SIG-M5 treated with dmso at 0.1 percent for 504 hours (cell line): Measurements from ENCODE around the gene COA8.
"Not testable (repeated sequence)": the region's sequence is repeated elsewhere in the genome, so short reads cannot be mapped to it uniquely, and the experiment has no call there.

Source experiments
- DNase-seq: peaks from one replicate; lab custom pipeline; 2025; ENCODE audit not compliant: unreplicated experiment; lab: John Stamatoyannopoulos, UW

COA8 gene

DNA sequence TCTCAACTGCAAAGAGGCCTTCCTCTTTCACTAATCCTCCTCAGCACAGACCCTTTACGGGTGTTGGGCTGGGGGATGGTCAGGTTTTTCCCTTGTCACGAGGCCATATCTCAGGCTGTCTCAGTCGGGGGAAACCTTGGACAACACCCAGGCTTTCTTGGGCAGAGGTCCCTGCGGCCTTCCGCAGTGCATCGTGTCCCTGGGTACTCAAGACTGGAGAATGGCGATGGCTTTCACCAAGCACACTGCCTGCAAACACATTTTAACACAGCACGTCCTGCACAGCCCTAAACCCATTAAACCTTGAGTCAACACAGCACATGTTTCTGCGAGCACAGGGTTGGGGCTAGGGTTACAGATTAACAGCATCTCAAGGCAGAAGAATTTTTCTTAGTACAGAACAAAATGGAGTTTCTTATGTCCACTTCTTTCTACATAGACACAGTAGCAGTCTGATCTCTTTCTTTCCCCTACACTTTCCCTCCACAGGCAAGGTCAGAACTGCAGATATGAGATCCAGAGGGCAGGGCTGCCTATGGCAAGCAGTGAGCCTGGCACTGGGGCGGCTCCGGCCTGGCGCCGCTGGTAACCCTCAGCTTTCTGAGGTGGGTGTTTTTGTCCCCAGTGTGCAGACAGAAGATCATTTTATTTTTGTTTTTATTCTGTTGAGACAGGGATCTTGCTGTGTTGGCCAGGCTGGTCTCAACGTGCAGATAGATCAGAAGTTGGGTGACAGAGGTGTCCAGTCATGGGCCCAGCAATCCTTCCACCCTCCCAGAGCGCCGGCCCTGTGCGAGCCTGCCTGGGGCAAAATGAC lies 37.1 kb upstream of the COA8 start:
- not testable (repeated sequence) for DNase-seq

DNA sequence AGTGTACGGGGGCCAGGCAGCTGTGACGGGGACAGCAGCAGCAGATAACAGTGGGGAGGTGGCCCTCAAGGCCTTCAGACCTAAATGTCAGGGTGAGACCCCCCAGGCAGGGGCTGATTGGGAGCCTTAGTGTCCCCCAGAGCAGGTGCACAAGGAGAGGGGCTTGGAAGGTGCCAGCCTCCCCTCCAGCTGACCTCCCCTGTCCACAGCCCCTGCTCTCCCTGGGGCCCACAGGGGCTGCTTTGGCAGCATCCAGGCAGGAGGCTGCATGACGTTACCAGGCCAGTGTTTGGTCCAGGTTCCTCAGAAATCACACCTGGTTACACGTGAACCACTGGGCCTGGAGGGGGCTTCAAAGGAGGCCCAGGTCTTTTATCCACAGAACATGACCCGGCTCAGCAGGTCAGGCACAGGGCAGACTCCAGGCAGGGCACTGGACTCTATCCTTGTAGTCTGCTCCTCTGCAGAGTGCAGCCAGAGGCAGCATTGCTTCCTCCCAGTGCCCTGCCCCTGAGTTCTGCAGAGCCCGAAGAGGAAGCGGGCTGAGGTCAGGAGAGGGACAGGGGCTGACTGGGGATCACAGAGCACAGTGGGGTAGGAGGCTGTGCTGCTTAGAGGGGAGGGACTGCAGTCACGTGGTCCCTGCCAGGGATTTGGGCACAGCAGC lies 36.4 kb upstream of the COA8 start:
- DNase-seq, result peak; percentile 23

DNA sequence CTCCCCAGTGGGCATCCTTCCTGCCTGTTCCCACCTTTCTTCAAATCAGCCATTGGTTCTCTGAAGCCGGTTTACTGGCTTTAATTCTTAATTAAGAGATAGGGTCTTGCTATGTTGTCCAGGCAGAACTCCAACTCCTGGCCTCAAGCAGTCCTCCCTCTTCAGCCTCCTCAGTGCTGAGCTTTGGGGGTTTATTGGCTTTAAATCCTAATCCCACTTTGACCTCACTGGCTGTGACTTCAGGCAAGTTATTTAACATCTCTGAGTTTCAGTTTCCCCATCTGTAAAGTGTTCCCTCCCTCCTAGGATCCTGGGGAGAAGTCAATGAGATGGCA lies 35.9 kb upstream of the COA8 start:
- no peak for DNase-seq

DNA sequence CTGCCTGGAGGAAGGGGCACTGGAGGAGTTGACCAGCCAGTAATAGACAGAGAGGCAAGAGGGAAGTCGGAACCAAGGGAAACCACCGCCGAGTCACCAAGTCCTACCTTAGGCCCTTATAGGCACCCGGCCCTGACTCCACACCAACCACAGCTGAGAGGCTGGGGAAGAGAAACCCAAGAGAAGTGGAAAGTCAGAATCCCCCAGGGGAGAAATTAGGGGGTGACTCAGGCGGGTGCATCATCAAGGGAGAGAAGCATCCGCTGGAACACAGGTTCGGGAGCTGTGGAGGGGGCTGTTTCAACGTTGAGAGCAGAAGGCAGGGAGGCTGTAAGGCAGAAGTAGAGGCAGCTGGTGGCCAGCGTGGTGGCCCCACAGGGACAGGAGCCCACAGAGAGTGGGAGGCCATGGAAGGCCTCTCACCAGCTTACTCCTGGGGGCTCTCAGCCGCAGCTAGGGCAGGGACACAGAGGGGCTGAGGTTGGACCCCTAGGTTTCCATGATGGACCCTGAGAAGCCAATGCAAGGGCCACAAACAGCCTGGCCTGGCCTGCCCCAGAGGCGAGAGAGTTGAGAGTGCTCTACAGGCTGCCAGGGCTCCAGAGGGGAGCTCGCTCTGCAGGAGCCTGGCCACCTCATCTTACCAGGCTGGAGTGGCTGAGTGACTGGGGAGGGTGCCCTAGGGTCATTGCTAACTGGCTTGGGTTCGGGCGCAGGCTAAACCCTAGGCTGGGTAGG lies 35.2 kb upstream of the COA8 start:
- peak; percentile 32 for DNase-seq

DNA sequence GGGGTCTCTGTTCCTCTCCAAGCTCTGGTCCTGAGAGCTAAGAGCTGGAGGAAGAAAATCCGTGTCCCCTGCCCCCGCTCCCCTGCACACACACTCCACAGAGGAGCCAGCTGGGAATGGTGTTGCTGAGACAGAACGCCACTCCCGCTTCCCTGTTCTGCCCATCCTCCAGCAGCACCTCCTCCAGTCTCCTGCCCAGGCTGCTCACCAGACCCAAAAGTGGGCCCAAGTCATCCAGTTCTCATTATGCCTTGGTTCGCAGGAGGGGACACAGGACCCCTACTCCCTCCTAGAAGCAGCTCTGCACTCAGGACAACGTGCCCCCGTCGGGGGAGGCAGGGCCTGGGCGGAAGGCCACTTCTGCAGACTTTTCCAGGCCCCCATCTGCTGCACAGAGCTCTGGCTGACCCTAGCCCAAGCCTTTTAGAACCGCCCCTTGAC lies 34.6 kb upstream of the COA8 start:
- DNase-seq, result no peak

DNA sequence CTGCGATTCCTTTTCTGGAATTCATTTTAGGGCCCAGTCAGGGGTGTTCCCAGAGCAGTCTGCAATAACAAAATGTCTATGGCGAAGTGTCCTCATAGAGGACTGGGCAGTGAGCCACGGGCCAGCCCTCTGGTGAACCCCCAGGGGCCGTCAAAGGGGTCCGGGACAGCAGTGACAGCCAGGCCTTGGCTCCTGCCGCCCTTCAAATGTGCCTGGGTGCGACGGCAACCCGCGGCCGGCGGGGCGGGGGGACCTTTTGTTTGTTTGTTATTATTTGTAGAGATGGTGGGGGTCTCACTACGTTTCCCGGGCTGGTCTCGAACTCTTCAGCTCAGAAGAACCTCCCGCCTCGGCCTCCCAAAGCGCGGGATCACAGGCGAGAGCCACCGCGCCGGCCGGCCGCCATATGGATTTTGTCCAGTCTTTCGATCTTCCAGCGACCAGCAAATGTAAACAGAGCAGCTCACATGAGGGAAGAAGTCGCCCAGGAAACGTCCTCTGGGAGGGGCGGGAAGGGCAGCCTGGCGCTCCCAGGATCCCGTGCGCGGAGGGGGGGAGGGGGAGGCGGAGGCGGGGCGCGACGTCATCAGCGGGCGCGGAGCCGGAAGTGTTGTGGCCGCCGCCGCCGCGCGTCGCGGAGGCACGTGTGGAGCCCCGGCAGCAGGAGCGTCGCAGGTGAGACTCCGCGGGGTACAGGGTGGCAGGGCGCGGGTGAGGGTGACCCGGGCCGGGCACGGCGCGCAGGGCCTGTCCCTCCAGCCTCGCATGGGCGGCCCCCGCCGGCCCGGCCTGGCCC lies 34.0 kb upstream of the COA8 start, which contains the start of gene TRMT61A:
Gene TRMT61A (plus strand): TSS at position 610 of the 796 bp plus-strand sequence. CDS start 783 bp downstream, outside the sequence.
- peak; percentile 84 for DNase-seq

DNA sequence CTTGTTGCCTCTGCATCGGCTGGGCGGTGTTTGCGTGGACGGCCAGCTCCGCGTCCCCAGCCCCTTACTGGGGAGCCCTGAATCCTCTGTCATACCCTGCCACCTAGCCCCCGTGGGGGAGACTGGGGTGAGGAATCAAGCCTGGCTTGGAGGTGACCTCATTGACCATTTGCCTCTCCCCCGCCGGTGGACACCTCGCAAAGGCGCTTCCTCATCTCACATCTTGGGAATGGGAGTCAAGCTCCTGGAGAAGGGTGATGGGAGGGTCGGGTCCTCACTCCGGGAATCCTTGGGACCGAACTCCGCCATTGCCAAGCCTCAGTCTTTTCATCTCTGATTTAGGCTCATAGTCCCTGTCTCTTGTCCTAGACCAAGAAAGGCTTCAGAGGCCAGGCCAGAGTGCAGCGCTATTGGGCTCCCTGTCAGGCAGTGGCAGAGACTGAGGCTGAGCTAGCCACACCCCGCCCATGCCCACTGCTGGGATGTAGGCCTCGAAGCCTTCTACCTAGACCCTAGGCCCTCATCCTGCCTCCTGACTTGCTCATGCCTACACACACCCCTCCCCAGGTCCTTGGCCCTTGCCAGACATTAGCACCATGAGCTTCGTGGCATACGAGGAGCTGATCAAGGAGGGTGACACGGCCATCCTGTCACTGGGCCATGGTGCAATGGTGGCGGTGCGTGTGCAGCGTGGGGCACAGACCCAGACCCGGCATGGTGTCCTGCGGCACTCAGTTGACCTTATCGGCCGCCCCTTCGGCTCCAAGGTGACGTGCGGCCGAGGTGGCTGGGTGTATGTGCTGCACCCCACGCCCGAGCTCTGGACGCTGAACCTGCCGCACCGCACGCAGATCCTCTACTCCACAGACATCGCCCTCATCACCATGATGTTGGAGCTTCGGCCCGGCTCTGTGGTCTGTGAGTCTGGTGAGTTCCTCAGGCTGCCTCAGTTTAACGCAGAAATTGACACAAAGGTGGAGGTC lies 33.1 kb upstream of the COA8 start:
- DNase-seq, result no peak

DNA sequence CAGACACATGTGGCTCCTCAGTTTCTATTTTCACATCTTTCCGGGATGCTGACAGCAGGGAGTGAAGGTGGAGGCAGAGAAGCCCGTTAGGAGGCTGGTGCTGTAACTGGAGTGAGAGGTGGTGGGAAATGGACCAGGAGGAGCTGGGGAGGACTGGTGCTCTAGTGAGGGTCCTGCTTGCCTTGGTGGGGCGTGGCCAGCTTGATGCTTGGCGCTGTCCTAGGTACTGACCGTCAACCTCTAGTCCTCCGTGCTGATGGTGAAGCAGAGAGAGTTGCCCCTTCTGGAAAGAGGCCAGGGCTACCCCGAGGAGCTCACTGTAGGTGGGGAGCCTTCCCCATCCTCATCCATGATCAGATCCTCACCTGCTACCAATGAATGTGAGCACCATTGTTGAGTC lies 32.4 kb upstream of the COA8 start:
- no peak for DNase-seq

DNA sequence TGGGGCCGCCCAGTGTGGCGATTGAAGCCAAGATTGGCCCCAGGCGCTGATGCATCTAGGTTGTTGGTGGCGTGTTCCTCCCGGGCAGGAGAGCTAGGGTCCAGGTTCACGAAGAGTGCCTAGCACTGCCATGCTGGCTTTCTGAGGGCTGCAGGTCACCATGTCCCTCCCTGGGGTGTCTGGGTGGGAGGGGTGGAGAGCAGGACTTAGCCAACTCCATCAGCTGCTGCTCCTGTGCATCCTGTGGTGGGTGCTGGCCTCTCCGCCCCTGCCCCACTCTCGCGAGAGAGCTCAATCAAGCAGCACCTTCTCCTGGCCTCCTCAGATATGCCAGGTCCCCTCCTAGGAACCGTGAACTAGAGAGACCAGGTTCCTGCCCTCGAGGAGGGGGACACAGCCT lies 31.9 kb upstream of the COA8 start:
- no peak for DNase-seq

DNA sequence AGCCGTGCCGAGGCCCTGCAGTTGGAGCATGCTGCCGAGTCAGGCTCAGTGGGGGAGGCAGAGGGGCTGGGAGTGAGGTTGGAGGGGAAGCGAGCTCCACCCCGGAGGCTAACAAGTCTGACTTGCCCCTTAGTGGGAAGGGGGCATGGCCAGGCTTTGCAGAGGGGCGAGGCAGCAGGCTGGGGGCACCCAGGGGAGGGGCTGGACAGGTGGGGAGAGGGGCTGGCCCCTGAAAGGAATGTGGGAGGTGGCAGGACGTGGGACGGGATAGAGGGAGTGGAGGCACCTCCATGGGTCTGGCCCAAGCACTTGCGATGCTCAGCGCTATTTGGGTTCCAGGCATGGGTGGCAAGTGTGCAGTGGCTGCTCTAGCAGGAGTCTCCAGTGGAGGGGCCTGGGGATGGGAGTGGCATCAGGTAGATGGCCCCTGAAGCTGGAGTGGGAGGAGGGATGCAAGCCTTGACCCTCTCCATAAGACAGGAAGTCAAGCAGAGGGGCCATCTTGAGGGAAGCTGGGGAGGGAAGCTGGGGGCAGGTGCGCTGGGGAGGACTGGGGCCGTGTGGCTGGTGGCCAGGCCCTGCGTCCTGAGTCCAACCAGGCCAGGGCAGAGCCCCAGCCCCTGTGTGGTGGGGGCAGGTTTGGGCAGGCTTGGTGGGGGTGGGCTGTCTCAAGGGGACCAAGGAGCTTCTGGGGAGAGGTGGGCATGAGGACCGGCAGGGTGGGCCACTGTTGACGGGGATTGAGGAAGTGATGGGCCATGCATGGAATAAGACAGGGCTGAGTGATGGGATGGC lies 31.1 kb upstream of the COA8 start:
- no peak for DNase-seq

DNA sequence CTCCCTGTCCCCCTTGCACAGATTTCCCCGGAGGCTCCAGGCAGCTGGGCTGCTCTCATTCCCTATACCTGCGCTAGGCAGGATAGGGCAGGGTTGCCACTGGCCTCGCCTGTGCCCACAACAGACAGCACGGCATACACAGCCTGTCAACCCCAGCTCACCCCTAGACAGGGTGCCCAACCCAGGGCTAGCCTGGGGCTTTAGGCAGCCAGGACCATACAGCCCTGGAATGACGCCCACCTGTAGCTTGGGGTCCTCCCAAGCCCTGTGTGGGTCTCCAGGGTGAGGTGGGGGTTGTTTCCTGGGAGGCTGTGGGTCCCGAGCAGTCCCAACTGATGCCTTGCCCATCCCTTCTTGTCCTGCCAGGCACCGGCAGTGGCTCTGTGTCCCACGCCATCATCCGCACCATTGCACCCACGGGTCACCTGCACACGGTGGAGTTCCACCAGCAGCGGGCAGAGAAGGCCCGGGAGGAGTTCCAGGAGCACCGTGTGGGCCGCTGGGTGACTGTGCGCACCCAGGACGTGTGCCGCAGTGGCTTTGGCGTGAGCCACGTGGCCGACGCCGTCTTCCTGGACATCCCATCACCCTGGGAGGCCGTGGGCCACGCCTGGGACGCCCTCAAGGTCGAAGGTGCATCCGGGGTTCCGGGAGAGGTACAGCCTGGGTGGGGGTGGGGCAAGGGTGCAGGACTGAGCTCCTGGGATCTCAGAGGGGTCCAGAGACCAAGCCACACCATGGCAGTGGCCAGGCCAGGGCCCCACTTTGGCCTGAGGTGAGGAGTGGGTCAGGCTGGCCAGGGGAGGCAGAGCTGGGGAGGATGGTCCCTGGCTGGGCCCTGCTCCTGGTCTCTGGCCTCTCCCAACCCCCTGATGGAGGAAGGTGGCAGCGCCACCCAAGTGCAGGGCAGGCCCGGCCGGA lies 30.3 kb upstream of the COA8 start:
- no peak for DNase-seq

DNA sequence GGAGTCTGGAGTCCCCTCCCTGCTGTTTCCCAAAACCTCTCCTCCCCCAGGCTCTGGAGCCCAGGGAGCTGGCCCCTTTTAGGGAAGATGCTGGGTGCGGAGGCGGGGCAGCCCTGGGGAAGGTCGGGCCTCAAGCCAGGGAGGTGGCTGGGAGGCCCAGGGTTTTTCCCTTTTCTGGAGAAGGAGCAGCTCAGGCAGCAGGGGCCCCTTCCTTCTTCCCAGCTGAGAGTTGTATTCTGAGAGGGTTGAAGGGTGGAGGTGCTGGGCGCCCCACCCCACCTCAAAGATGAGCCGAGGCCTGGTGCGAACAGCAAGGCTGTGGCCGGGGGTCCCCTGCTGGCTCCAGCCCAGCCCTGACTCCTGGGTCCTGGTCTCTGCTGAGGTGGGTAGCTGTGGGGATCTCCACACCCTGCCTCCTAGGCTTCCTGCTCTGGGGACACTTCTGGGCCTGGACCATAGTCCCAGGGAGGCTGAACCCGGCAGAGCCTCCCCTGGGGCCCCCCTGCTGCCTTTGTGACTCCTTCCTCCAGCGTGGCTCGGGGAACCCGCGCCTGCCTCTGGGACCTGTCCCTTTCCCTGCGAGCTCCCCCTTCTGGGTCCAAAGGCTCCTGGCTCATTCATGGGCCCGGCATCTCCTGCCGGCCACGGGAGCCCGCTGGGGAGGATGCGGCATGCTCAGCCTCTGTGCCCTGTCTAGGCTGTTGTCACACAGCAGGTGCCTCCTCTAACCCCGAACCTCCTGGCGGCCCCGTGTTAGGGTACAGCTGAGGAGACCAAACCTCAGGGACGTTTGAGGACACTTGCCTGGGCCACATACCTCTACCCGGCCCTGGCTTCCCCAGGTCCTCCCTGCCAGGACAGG lies 29.4 kb upstream of the COA8 start:
- DNase-seq, result no peak

DNA sequence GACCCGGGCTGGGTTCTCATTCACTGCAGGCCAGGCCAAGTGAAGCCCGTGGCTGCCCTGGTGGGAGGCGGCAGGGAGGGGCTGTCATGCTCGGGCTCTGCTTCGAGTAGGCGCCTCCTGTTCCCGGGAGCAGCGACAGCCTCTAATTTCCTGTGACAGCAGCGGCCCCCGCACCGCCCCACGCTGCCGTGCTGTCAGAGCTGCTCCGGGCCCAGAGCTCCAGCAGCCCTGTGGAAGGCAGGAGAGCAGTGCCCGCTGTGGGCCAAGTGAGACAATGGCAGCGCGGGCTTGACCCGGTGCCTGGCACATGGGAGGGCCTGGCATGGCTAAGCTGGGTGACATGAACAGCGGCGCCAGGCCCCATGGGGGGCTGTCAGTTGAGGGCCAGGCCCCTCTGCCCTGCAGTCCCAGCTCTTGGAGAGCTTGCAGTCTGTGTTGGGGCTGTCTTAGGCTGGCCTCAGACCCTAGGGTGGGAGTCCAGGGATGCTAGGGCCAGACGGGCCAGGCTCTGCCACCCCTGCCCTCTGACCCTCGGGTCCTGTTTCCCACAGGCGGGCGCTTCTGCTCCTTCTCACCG lies 28.7 kb upstream of the COA8 start:
- DNase-seq, result no peak

DNA sequence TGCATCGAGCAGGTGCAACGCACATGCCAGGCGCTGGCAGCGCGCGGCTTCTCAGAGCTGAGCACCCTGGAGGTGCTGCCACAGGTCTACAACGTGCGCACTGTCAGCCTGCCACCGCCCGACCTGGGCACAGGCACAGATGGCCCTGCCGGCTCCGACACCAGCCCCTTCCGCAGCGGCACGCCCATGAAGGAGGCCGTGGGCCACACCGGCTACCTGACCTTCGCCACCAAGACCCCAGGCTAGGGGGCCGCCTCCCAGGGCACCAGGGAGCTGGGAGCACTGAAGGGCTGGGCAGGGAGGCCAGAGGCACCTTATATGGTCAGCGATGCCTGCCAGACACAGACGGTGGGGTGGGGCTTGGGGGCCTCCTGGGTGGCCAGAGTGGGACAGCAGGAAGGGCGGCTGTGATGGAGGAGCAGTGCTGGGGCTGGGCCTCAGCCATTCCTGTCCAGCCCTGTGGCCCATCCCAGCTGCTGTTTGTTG lies 28.1 kb upstream of the COA8 start:
- DNase-seq, result no peak

DNA sequence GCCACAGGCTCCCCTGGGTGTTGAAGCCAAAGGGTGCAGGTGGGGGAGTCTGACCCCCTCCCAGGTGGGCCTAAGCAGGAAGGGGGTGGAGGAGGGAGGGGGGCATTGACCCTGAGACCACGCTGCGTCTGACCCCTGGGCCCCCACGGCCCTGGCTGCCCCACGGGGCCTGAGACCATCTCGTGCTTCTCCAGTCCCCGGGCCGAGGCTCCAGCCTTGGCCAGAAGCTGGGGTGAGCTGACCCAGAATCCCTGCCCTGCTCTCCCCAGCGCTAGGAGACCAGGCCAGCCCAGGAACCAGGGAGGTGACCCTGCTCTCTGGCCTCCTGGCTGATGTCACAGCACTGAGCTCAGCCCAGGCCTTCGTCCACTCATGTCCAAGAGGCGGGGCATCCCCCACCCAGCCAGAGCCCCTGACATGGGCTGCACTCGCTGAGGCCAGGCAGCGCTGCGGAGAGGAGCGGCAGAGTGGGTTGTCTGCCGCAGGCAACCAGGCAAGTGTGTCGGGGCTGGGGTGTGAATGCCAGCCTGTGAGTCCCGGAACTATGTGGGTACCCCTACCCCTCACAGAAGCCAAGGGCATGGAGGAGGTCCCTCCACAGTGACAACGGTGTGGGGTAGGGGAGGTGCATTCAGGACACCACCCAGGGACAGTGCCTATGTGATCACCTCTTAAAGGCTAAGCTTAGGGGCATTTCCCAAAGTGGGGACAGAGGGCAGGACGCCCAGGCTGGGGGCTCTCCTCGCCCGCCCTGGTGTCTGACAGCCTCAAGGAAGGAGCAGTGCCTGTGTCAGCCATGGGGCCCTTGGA lies 27.5 kb upstream of the COA8 start:
- no peak for DNase-seq
